Gastrocnemius medialis (tissue), 4 donors: ENCODE measurements around the gene PTPN4.

Source experiments
- CTCF ChIP-seq, 5 experiments: fragments of 450-650 bp in 3 of 5; fragments of 200-600 bp in 2 of 5; sonication (generic) in 2 of 5; IDR thresholded peaks in 4 of 5; conservative IDR thresholded peaks in 1 of 5; 1 replicate in 4 of 5; 2 replicates in 1 of 5; pipeline ENCODE4 v1.5.1; 2016 to 2019; ENCODE audit warnings: antibody characterized with exemption in 5 of 5, mild to moderate bottlenecking in 3 of 5, moderate library complexity in 3 of 5
- POLR2A ChIP-seq, 2 donors: fragments of 450-650 bp; IDR thresholded peaks; one replicate each; pipeline ENCODE4 v1.6.1; 2017; ENCODE audit warnings: antibody characterized with exemption in 2 of 2, mild to moderate bottlenecking in 2 of 2, moderate library complexity in 2 of 2

- TF ChIP-seq CTCF (IDR thresholded peaks at IDR 0.05 in 4 of 5, conservative IDR thresholded peaks at IDR 0.05 in 1 of 5): no peak
- TF ChIP-seq POLR2A (IDR thresholded peaks at IDR 0.05): no peak
These were observed 32.2 kb upstream of the PTPN4 start for GRCh38 chr2:119727493-119727892.
